Measurements from ENCODE around the gene NCOA7.

NCOA7 gene

DNA sequence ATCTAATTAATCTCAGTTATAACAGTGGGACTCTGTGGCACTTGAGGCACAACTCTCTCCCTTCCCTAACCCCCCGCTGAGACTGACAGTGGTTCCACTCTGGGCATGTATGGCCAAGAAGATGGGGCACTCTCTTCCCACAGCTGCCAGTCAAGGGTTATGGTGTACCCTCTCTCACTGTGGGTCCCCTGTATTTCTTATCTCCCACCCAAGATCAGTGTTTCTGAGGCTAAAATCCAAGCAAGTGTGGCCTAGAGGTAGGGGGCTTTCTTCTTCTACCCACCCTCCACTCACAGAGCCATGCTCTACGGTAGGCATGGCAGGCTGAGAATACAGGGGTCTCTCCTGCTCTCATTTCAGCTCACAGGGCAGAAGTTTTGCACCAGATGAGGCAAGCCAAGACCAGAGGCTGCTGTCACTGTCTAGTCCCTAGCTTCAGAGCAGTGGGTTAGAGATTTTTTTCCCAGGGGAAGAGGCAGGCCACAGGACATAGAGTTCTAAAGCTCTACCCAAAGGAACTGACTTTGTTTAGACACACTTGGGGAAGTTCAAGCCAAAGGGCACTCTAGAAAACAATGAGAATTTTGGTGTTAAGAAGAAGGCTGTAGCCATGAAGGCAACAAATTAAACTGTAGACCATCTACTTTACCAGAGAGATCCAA lies 134.1 kb downstream of the NCOA7 start:
- H3K27me3 ChIP-seq (ENCODE audit: insufficient read depth, poor library complexity, severe bottlenecking) = no peaks in the 10 kb centered on the region
- H3K4me3 ChIP-seq (replicated peaks; ENCODE audit: insufficient read depth, low read length) = no peak overlapping the region
- DNase-seq (ENCODE audit: low read depth in 1 of 2, low spot score in 1 of 2) = no peak
- peak overlapping the region; percentile 16 for H3K27ac ChIP-seq (replicated peaks)
- TF ChIP-seq, protein P1, sequence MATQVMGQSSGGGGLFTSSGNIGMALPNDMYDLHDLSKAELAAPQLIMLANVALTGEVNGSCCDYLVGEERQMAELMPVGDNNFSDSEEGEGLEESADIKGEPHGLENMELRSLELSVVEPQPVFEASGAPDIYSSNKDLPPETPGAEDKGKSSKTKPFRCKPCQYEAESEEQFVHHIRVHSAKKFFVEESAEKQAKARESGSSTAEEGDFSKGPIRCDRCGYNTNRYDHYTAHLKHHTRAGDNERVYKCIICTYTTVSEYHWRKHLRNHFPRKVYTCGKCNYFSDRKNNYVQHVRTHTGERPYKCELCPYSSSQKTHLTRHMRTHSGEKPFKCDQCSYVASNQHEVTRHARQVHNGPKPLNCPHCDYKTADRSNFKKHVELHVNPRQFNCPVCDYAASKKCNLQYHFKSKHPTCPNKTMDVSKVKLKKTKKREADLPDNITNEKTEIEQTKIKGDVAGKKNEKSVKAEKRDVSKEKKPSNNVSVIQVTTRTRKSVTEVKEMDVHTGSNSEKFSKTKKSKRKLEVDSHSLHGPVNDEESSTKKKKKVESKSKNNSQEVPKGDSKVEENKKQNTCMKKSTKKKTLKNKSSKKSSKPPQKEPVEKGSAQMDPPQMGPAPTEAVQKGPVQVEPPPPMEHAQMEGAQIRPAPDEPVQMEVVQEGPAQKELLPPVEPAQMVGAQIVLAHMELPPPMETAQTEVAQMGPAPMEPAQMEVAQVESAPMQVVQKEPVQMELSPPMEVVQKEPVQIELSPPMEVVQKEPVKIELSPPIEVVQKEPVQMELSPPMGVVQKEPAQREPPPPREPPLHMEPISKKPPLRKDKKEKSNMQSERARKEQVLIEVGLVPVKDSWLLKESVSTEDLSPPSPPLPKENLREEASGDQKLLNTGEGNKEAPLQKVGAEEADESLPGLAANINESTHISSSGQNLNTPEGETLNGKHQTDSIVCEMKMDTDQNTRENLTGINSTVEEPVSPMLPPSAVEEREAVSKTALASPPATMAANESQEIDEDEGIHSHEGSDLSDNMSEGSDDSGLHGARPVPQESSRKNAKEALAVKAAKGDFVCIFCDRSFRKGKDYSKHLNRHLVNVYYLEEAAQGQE (IDR thresholded peaks at IDR 0.05; ENCODE audit: insufficient replicate concordance, low read depth) = no peak
- TF ChIP-seq POLR2AphosphoS5 (IDR thresholded peaks at IDR 0.05; ENCODE audit: low read depth) (no peak), GABPA (IDR thresholded peaks at IDR 0.05; ENCODE audit: low read depth) (no peak), CTCF (IDR thresholded peaks at IDR 0.05; ENCODE audit: insufficient read depth, low read length) (no peak), SPI1 (IDR thresholded peaks at IDR 0.05; ENCODE audit: borderline replicate concordance, low read depth) (no peak)

DNA sequence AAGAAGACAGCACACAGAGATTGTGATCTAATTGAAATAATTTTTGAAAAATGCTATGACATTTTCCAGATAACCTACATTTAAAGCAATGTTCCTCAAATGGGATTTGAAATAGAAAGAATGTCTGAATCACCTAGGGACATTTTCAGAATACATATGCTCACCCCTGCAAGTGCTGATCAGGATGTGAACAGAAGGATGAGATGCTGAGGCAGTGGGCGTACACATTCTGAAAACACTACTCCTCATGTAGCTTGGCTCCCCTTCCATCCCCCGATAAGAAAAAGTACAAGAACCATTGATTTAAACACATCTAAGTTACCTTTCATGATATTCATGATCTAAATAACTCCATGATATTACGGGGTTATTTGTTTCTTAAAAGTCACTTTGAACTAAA lies 136.0 kb downstream of the NCOA7 start:
- Histone ChIP-seq H3K27me3 (ENCODE audit: insufficient read depth, poor library complexity, severe bottlenecking) (no peaks in the 10 kb centered on the region), H3K27ac (replicated peaks) (no peak overlapping the region), H3K4me3 (replicated peaks; ENCODE audit: insufficient read depth, low read length) (no peak overlapping the region)
- TF ChIP-seq, protein P1 (IDR thresholded peaks at IDR 0.05; ENCODE audit: insufficient replicate concordance, low read depth) = no peak
- no peak for TF ChIP-seq GABPA (IDR thresholded peaks at IDR 0.05; ENCODE audit: low read depth)
- TF ChIP-seq POLR2AphosphoS5 (IDR thresholded peaks at IDR 0.05; ENCODE audit: low read depth) = no peak
- no peak for TF ChIP-seq SPI1 (IDR thresholded peaks at IDR 0.05; ENCODE audit: borderline replicate concordance, low read depth)
- no peak for TF ChIP-seq CTCF (IDR thresholded peaks at IDR 0.05; ENCODE audit: insufficient read depth, low read length)
- no peak for DNase-seq (ENCODE audit: low read depth in 1 of 2, low spot score in 1 of 2)

- no peaks in the 10 kb centered on the region for H3K27me3 ChIP-seq (ENCODE audit: insufficient read depth, poor library complexity, severe bottlenecking)
- peak in 1 of 2 experiments; percentile 61 for DNase-seq (ENCODE audit: low read depth in 1 of 2, low spot score in 1 of 2)
- peak overlapping the region; percentile 45 for H3K27ac ChIP-seq (replicated peaks)
- no peak overlapping the region for H3K4me3 ChIP-seq (replicated peaks; ENCODE audit: insufficient read depth, low read length)
- TF ChIP-seq SPI1 (IDR thresholded peaks at IDR 0.05; ENCODE audit: borderline replicate concordance, low read depth) (peak; percentile 37; the same call in 1 of the 2 replicates), POLR2AphosphoS5 (IDR thresholded peaks at IDR 0.05; ENCODE audit: low read depth) (no peak)
Observed at GRCh38 chr6:125927761-125928160, 137.0 kb downstream of the NCOA7 start.

GRCh38 chr6:125930765-125931418 lies 140.1 kb downstream of the NCOA7 start:
- DNase-seq (ENCODE audit: low read depth in 1 of 2, low spot score in 1 of 2) = no peak
- no peak overlapping the region for H3K4me3 ChIP-seq (replicated peaks; ENCODE audit: insufficient read depth, low read length)
- TF ChIP-seq SPI1 (IDR thresholded peaks at IDR 0.05; ENCODE audit: borderline replicate concordance, low read depth) = no peak
- TF ChIP-seq, protein P1 (IDR thresholded peaks at IDR 0.05; ENCODE audit: insufficient replicate concordance, low read depth) = no peak
- TF ChIP-seq GABPA (IDR thresholded peaks at IDR 0.05; ENCODE audit: low read depth) = no peak
- no peak for TF ChIP-seq CTCF (IDR thresholded peaks at IDR 0.05; ENCODE audit: insufficient read depth, low read length)
- no peak for TF ChIP-seq POLR2AphosphoS5 (IDR thresholded peaks at IDR 0.05; ENCODE audit: low read depth)
- no peaks in the 10 kb centered on the region for H3K27me3 ChIP-seq (ENCODE audit: insufficient read depth, poor library complexity, severe bottlenecking)
- no peak overlapping the region for H3K27ac ChIP-seq (replicated peaks)

Measured in HL-60 (cell line).